Parathyroid adenoma (tissue), 2 donors: ENCODE results near the gene ADGRD1.

ENCODE experiments used
- H2AFZ ChIP-seq: fragments of 300-600 bp; sonication (generic); one replicate; pipeline ENCODE4 v1.7.0; 2017; ENCODE audit warnings: antibody characterized with exemption, mild to moderate bottlenecking
- H3K27ac ChIP-seq: fragments of 300-600 bp; sonication (generic); one replicate; pipeline ENCODE4 v1.7.0; 2017
- H3K27me3 ChIP-seq: fragments of 300-600 bp; sonication (generic); one replicate; pipeline ENCODE4 v1.7.0; 2017; ENCODE audit warnings: low read length; ENCODE audit not compliant: control insufficient read depth, insufficient read depth
- H3K36me3 ChIP-seq: fragments of 300-600 bp; sonication (generic); one replicate; pipeline ENCODE4 v1.7.0; 2017; ENCODE audit warnings: low read length; ENCODE audit not compliant: control insufficient read depth, insufficient read depth
- H3K4me1 ChIP-seq: fragments of 300-600 bp; sonication (generic); one replicate; pipeline ENCODE4 v1.7.0; 2017; ENCODE audit warnings: control low read depth
- H3K4me2 ChIP-seq: fragments of 300-600 bp; sonication (generic); one replicate; pipeline ENCODE4 v1.7.0; 2017; ENCODE audit warnings: low read length
- H3K4me3 ChIP-seq: fragments of 300-600 bp; sonication (generic); one replicate; pipeline ENCODE4 v1.7.0; 2017; ENCODE audit warnings: low read depth, low read length
- H3K79me2 ChIP-seq: fragments of 300-600 bp; sonication (generic); one replicate; pipeline ENCODE4 v1.7.0; 2017; ENCODE audit warnings: control low read depth
- H3K9ac ChIP-seq: fragments of 300-600 bp; sonication (generic); one replicate; pipeline ENCODE4 v1.7.0; 2017; ENCODE audit warnings: mild to moderate bottlenecking
- H3K9me3 ChIP-seq: fragments of 300-600 bp; sonication (generic); one replicate; pipeline ENCODE4 v1.7.0; 2017; ENCODE audit warnings: low read length; ENCODE audit not compliant: control insufficient read depth
- CTCF ChIP-seq: fragments of 300-600 bp; sonication (generic); IDR thresholded peaks from one replicate; pipeline ENCODE4 v1.7.0; 2017; ENCODE audit warnings: antibody characterized with exemption, mild to moderate bottlenecking
- donor health status: primary hyperparathyroidism.

The ADGRD1 gene

DNA sequence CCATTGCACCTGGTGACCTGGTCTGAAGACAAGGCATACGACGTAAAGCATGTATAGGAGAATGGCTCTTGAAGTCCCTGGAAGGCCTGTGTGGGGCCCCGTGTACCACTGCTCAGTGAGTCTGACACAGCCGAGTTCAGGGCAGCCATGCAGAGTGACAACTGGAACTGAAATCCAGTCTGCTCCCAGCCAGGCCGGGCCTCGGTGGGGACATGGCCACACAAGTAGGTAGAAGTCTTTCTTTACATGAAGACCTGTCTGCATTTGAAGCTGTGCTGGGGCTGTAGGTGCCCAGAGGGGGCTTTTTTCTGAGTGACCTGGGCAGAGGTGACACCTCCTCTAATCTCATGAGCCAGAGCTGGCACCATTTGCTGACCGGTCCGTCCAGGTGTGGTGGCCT lies 35.7 kb downstream of the ADGRD1 start:
- Histone ChIP-seq H3K4me1 (no peaks in the 10 kb centered on the region), H3K27me3 (peaks cover 4% of the 10 kb centered on the region), H3K36me3 (no peaks in the 10 kb centered on the region), H3K4me2 (no peak overlapping the region), H3K9me3 (no peaks in the 10 kb centered on the region), H2AFZ (no peak overlapping the region), H3K79me2 (no peaks in the 10 kb centered on the region), H3K27ac (no peak overlapping the region), H3K9ac (no peak overlapping the region), H3K4me3 (no peak overlapping the region)
- no peak for TF ChIP-seq CTCF

- Histone ChIP-seq H3K27me3 (peaks cover 4% of the 10 kb centered on the region), H3K4me1 (no peaks in the 10 kb centered on the region), H3K4me3 (no peak overlapping the region), H2AFZ (no peak overlapping the region), H3K9ac (no peak overlapping the region), H3K36me3 (no peaks in the 10 kb centered on the region), H3K27ac (no peak overlapping the region), H3K4me2 (no peak overlapping the region), H3K9me3 (no peaks in the 10 kb centered on the region), H3K79me2 (no peaks in the 10 kb centered on the region)
- no peak for TF ChIP-seq CTCF
Observed at GRCh38 chr12:130990034-130990433, 36.3 kb downstream of the ADGRD1 start.

DNA sequence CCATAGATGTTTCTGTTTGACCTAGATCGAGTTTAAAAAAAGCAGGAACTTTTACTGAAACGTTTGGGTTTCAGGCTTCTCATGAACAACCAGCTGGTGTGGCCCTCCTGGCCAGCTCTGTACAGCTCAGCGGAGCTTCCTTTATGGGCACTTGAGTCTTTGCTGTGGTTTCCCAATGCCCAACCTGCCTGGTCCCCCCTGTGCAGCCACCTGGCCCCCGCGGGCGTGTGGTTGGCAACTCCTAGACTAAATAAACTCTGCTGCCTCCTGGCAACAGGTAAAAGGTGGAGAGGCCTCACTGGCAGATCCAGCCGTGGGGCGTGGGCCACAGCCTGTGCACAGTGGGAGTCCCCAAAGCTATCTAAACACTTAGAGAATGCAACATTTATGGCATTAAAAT lies 38.7 kb downstream of the ADGRD1 start:
- no peak overlapping the region for H3K4me2 ChIP-seq
- H3K79me2 ChIP-seq, result no peaks in the 10 kb centered on the region
- no peak for TF ChIP-seq CTCF
- H3K9ac ChIP-seq, result no peak overlapping the region
- no peak overlapping the region for H2AFZ ChIP-seq
- H3K27ac ChIP-seq, result no peak overlapping the region
- peaks cover 4% of the 10 kb centered on the region for H3K27me3 ChIP-seq
- no peaks in the 10 kb centered on the region for H3K9me3 ChIP-seq
- H3K4me1 ChIP-seq, result no peaks in the 10 kb centered on the region
- H3K4me3 ChIP-seq, result no peak overlapping the region
- no peaks in the 10 kb centered on the region for H3K36me3 ChIP-seq

DNA sequence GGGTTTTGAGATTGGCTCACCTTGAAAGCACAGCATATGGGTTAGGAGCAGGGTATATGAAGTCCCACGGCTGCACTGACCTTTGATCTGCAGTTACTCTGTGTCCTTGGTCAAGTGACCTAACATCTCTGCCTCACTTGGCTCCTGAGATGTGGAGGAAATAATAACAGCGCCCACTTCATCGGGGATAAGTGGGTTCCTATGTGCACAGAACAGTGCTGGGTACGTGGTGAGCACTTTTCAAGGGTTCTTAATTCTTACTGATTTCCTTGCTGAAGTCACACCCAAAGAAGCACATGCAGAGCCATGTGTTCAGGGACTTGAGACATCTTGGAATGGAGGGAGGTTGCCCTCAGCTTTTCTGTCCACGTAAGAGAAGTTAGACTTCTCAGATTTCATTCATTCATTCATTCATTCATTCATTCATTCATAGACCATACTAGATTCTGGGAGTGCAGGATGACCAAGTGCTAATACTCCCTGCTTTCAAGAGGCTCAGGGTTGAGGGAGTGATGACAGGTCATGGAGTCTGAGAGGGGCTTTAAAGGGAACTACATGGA lies 39.4 kb downstream of the ADGRD1 start:
- no peaks in the 10 kb centered on the region for H3K36me3 ChIP-seq

More for the DNA sequence above, 39.4 kb downstream of the ADGRD1 start:
- no peak for TF ChIP-seq CTCF
- H3K9ac ChIP-seq, result no peak overlapping the region
- H2AFZ ChIP-seq, result no peak overlapping the region
- no peaks in the 10 kb centered on the region for H3K4me1 ChIP-seq
- H3K4me3 ChIP-seq, result no peak overlapping the region
- H3K79me2 ChIP-seq, result no peaks in the 10 kb centered on the region
- no peak overlapping the region for H3K27ac ChIP-seq
- H3K4me2 ChIP-seq, result no peak overlapping the region
- no peaks in the 10 kb centered on the region for H3K9me3 ChIP-seq
- H3K27me3 ChIP-seq, result peaks cover 4% of the 10 kb centered on the region
